NCI-H128 (cell line): ENCODE results near the gene ASPG.
A peak's percentile ranks its signal among the peaks of the same experiment; 100 is the strongest.

Experiments used
- DNase-seq: peaks from one replicate; lab custom pipeline; 2025; ENCODE audit not compliant: unreplicated experiment; lab: John Stamatoyannopoulos, UW

The ASPG gene

DNA sequence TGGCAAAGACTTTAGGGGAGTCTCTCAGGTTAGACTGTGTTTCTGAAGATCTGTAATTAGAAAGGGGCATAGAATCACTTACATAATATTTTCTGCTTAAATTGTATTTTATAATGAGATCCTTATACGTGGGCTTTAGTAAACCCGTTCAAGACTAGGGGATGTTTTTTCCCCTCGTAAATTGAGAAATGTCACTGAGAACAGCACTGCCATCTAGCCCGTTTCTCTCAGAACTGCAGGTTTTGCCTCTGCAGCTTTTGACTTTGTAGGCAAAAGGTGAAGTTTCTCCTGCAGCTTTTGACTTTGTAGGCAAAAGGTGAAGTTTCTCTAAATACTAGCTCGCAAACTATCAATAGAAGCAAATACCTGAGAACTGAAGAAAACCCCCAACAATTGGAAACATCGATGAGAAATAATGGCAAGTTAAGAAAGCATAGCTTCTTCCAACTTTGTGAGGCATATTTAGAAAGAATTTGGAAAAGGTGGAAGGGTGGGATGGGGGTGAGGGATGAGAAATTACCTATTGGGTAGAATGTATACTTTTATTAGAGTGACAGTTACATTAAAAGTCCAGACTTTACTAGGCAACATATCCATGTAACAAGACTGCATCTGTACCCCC, 9.9 kb upstream of the ASPG start:
- peak; percentile 37 for DNase-seq

DNA sequence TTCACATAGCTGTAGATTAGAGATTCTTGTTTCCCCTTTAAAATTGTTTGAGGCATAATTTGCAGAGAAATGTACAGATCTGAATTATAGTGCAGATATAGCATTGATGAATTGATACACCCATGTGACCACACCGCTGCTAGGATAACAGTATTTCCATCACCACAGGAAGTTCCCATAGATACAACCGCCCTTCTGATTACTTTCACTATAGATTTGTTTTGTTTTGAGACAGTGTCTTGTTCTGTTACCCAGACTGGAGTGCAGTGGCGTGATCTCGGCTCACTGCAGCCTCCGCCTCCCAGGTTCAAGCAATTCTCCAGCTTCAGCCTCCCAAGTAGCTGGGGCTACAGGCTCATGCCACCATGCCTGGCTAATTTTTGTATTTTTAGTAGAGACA, 8.8 kb upstream of the ASPG start:
- DNase-seq: no peak

DNA sequence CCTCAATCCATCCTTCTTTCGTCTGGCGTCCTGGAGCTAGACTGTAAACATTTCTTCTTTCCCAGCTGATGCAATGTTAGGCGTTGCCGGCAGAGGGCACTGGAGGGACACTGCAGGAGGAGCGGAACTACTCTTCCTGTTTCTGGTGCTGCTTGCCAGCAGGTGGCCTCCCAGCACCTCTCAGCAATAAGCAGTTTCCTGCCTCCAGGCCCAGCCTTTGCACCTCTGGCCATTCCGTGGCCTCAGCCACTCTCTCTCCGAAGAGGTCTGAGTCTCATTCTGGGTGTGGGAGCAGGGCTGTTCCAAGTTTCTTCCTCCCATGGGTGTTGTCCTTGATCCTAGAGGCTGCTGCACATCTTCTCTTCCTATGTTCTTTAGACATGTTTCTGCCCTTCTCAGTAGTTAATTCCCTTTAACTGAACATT, 7.5 kb upstream of the ASPG start:
- peak; percentile 85 for DNase-seq

DNA sequence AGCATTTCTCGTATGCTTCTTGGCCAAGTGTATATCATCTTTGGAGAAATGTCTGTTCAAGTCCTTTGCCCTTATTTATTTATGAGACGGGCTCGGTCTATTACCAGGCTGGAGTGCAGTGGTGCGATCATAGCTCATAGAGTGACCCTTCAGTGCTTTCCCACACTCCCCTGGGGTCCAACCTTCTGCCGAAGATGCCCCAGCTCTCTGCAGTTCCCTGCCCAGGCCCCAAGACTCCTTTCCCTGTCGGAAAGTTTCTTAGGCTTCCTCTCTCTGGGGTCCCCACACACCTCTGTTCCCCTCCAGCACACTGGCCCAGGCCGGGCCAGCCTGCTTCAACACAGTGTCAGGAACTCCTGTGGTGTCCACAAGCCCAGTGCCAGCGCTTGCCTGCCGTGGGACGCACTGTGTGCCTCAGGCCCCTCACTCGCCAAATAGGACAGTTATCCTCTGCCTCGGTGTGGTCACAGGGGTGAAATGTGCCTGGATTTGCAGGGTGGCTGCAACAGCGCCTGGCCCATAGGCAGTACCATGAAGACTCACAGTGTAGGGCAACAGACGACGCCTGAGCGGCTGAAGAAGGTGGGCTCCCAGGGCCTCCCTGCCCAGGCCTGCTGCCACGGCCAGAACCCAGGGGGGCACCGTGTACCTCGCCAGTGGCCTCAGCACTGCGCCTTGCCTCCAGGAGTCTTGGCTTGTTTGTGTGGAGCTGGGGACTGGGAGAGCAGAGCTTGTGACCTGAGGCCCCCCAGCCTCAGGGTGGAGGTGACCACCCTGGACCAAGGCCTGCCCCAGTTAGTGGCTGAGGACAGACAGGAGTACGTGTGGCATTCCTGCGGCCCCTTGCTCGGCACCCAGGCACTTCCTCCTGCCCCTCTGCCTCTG, 4.9 kb upstream of the ASPG start:
- DNase-seq: no peak

DNA sequence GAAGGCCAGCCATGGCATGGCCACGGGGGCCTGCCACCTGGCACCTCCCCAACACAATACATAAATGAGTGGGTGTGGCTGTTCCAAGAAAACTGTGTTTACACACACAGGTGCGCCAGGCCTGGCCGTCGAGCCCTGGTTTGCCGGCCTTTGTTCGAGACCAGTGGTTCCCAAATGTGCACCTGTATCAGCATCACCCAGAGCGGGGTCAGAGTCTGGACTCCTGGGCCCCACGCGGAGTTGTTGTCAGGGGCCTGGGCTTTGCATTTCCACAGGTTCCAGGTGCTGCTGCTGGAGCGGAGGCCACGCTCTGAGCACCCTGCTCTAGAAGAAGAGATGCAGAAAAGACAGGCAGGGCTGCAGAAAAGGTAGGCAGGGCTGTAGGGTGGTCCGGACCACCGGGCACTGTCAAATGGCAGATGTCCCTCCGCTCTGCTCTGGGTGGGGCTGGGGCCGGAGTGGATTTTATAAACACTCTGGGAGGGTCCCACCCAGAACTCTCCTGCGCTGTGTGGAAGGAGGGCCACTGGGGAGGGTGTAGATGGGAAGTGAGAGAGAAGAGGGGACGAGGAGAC, 4.2 kb upstream of the ASPG start:
- no peak for DNase-seq

DNA sequence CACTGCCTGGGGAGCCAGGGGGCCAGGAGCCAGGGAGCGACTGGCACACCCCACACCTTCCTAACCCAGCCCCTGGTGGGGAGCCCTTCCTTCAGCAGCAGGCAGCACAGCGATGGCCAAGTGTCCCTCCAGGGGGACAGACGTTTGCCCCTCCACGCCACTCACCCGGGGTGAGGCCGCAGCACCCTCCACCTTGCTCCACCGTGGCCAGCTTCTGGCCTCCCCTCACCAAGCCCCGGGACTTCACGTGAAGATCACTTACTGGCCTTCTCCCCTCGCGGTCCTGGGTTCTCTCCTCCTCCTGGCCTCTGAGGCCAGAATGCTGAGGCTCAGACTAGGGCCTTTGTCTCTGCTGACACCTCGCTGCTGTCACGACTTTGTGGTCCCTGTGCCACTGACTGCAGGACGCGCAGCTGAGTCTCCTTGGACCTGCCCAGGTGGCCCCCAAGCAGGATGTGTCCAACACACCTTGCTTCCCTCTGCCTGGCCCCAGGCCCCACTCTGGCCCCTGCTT, 3.5 kb upstream of the ASPG start:
- DNase-seq: no peak

DNA sequence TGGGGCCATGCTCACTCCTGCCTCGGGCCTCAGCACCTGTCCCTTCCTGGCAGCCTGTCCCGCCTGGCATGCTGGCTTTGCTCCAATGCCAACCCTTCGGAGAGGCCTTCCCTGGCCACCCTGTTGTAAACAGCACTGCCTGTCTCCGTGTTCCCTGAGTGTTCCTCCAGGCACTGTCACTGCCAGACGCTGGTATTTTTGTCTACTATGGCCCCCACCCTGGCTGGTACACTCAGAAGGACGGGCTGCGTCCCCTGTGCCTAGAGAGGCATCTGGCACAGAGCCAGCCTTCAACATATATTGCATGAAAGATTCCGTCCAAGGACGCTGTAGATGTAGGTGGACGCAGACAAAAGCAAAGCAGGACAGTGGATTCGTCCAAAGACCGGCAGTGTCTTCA, 2.7 kb upstream of the ASPG start:
- DNase-seq: no peak

DNA sequence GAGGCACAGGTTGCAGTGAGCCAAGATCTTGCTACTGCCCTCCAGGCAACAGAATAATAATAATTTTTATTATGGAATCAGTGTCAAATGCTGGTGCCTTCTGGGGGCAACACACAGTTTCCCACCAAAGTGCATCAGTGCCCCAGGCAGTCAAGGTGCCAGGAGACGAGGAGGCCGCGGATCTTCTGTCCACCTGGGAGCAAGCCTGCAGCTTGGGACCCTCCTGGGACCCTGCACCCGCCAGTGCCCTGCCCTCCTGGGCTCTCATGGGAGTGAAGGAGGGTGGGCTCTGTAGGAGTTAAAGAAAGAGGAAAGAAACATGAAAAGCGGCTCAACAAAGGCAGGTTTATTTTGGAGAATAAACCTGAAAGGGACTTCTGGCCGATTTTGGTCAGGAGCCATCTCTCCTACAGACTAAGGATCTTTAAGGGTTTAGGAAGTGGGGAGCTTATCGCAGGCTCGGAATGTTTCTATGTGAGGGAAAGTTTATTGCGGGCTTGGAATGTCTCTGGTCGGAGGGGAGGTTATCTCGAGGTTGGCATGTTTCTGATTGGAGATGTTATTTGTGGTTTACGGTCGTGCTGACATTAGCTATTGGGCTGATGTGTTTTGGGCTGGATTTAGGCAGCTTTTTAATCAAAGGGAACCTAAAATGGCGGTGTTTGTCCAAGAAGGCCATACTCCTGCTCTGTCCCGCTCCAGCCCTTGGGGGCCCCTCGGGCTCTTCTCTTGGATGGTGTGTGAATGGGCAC, 1.1 kb upstream of the ASPG start:
- DNase-seq: no peak

DNA sequence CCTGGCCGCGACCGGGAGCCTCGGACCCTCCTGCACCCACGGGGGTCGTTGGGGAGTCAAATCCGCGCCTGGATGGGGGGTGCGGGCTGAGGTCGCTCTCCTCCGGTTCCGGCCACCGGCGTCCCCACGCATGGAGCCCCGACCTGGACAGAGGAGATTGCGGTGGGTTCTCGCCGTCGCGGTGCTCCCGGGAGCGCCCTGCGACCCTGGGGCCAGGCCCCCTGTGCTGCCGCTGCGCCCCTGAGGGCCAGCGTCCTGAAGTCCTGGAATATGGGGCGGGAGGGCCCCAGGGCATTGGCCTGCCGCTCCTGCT, 345 bp downstream of the ASPG start:
- DNase-seq: no peak

DNA sequence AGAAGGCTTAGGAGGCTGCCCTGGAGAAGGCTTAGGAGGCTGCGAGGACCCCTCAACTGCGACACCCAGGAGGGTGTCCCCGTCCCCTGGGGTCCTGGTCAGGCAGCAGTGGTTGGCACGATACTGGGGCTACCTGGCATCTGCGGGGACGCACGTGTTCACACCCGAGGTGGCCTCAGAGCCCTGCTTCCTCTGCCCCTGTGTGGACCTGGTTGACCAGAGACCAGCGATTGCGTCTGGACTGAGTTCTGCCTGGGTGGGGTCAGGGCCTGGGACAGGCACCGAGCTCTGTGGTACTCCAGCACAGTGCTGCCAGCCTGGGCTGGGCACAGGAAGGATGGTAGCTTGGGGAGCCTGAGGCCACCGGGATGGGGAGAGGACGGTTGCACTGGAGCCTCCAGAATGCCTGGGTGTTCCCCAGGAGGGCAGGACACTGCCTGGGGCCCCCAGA, 735 bp downstream of the ASPG start:
- DNase-seq: no peak

DNA sequence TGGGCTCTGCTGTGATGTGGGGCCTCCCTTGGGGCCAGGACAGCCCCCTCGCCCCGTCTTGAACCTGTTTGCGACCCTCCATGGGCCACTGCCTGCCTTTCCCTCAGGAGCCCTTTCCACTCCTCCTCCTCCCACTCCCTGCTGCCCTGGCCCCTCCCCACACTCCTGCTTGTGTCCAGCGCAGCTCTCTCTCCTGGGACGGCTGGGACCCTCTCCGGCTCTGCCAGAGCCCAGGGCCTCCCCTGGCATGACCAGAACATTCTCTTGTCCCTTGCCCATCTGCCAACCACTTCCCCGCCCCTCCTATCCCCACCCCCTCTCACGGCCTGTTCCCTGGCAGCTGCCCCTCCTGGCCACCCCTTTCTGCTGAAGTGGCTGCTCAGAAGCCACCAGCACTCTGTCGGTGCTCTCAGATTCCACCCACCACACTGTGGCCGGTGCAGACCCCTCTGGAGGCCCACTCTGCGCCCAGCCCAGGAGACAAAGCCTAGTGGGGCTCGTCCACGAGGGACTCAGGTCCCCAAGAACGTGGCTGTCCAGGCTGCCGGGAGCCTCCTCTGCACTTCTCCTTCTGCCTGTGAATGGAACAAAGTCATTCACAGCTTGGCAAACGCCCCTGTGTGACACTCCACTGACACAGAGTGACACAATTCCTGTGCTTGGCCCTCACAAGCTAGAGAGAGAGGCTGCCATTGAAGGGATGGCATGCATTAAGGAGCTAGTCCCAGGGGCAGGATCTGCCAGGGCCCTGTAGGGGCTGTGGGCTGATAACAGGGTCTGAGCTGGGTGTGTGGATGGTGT, 1.4 kb downstream of the ASPG start:
- DNase-seq: no peak

DNA sequence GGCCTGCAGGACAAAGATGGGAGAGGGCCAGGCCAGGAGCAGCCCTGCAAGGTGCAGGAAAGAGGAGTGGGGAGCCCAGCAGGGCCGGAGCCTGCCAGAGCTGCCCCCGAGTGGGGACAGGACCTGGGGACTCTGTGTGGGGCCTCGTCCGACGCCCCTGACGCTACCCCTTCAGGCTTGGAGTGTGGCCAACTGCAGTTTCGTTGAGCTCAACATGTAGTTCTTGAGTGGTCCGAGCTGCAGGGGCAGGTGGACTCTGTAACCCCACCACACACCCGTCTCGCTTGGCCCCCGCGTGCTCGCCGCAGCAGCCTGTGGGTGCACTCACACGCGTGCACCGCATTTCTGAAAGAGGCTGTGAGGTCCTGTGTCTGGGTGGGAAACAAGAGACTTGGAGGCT, 2.0 kb downstream of the ASPG start:
- no peak for DNase-seq

DNA sequence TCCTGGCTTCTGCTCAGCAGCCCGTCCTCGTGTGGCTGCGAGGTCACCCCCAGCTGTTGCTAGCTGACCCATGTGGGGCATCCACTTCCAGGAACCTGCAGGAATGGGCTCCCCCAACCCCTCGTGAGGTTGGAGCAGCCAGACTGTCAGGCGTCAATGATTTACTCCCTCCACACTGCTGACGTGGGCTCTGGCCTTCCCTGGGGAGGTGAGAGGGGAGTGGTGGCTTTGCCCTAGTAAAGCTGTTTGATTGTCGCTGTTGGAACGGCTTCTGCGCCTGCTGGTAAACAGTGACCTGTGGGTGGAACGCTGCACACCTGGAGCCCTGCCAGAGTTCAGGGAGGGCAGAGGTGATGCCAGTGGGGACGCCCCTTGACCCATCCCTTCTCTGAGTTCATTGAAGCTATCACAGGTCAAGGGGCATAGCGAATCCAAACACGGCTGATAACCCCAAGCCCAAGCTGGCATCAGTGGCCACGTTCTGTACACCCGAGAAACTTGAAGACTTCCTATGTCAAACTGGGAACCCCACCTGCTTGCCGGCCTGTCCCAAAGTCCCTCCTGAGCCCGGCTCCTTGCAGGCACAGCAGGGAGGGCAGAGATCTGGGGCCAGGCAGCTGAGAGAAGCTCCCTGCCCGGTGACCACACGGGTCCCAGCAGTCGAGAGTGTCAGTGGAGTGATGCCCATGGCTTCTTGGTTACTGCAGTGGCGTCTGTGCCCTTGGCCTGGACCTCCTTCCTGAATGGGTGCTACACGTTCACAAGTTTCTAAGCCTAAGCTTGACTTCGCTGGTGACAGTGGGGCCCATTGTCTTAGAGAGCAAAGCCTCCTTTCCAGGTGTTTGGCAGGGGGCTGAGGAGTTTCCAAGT, 2.7 kb downstream of the ASPG start:
- no peak for DNase-seq

DNA sequence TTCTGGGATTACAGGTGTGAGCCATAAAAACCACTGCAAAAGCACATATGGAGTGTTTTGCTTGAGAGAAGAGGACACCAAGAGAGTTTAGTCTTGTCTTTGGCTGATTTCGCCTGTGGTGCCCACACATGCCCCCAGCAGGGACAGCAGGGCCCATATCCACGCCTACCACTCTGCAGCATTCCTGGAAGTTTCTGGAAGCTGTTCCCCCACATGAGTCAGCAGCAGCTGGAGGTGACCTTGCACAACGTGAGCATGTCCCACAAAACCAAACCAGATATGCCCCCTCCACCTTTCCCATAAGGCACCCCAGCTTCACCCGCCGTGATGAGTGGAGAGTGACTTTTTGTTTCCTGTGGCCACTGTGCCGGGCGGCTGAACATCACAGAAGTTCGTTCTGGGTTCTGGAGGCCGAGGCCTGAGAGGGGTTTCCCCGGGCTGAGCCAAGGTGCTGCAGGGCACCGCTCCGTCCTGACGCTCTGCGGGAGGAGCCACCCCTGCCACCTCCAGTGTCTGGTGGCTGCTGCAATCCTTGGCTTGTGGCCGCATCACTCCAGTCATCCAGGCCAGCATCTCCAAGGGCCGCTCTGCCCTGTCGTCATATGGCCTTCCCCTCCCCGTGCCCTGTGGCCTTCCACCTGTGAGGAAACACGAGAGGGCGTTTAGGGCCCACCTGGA, 4.7 kb downstream of the ASPG start:
- DNase-seq: no peak

DNA sequence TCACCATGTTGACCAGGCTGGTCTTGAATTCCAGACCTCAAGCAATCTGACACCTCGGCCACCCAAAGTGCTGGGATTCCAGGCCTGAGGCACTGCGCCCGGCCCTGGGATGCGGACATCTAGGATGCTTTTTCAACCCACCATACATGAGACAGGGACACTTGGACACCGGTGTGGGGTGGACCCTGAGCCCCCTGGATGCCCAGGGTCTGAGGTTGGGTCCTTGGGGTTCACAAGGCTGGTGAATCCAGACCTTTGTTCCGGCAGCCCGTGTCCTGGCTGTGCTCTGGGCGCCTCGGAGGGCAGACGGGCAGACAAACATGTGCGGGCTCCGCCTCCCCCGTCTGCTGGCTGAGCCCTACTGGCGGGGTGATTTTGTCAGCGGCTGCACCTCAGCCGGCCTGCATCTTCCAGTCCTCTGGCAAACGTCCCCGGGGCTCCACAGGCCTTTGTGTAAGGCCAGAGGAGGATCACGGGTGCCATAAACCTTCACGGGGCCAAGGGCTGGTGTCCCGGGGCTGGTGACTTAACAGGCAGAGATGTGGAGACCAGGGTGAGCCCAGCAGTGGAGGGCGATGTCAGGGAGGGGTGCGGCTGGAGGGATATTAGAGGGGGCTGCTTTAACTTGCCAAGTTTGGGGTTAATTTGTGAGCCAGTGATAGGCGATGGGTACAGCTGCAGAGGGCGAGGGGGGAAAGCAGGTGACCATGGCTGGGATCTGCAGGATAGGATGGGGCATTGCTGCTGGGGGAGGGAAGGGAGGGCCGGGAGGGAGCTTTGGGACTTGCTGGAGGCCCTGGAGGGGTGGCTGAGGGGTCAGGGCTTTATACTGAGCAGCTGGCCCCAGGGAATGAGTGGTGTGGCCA, 5.8 kb downstream of the ASPG start:
- DNase-seq: no peak

DNA sequence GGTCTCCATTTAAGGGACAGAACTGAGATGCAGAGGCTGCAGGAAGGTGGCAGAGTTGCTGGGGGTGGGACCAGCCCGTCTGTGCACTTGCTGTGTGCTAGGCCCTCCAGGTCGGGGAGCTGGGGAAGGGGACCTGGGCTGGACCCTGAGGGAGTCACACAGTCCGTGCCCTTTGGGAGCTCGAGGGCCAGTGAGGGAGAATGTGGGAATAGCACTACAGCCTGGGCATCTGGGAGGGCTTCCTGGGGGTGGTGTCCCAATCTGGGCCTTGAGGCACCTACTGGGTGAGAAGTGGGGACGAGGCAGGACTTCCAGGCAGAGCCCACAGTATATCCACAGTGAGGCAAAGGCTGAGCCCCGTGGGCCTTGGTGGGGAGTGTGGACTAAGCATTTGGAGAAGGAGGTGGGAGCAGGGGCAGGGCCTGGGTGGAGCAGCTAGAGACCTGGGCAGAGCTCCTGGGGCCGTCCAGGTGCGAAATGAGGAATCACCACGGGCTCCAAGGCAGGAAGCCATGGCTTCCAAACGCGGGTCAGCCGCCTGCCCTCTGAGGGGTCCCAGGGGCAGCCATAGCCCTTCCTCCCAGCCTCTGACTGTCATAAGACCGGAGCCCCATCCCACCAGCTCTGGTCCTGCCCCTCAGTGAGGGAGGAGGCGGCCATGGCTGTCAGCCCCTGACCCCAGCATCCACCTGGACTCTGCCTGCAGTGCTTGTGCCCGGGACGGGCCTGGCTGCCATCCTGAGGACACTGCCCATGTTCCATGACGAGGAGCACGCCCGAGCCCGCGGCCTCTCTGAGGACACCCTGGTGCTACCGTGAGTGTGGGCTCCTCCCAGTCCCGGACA, 6.6 kb downstream of the ASPG start:
- no peak for DNase-seq

DNA sequence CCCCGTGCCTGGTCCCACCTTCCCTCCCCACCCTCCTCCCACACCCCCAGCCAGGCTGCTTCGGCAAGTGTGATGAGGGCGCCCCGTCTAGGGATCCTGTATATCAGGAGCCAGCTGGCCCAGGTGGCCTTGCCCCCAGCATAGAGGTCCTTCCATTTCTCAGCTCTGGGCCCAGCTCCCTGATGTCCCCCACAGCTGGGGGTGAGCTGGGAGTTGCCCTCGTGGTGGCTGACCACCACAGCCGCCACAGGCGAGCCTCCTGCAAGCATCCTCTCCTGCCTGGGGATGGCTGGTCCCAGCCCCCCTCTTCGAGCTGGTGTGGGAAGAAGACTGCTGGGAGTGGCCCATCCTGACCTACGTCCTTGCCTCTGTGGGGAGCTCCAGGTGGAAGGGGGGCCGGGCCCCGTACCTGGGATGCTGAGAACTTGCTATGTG, 7.4 kb downstream of the ASPG start:
- no peak for DNase-seq
